ENCODE measurements around the gene CR1L. TPM values are rescaled to one million over a fixed set of nuclear protein-coding genes. Genes with fewer than 3 reads are reported as not detected.
"Not testable (repeated sequence)": the region's sequence is repeated elsewhere in the genome, so short reads cannot be mapped to it uniquely, and the experiment has no call there.

The CR1L gene
- total RNA-seq, 2 experiments from 2014 or later: not detected

- H3K36me3 Mint-ChIP-seq (ENCODE audit: low read depth): no peaks in the 10 kb centered on the region
- no peaks in the 10 kb centered on the region for H3K9me3 Mint-ChIP-seq
- ChIA-PET CTCF (interaction anchor here (0.7 to 1.3 kb wide), 3 partner anchors 9 to 365 kb away, joined by 3 read pairs; no protein-coding TSS in a partner anchor), POLR2A (no interaction called here)
- no peak overlapping the region for H3K27ac Mint-ChIP-seq
- peaks cover 9% of the 10 kb centered on the region for H3K4me1 Mint-ChIP-seq
- DNase-seq: no peak
- no peak overlapping the region for H3K4me3 Mint-ChIP-seq
- peaks cover 17% of the 10 kb centered on the region for H3K27me3 Mint-ChIP-seq
Measured at GRCh38 chr1:207649210-207649753, 4.3 kb downstream of the CR1L start.

GRCh38 chr1:207649865-207650580, 5.1 kb downstream of the CR1L start:
- H3K4me1 Mint-ChIP-seq: peaks cover 5% of the 10 kb centered on the region
- H3K9me3 Mint-ChIP-seq: no peaks in the 10 kb centered on the region
- ChIA-PET POLR2A (no interaction called here), CTCF (interaction anchor here (0.7 to 1.3 kb wide), 3 partner anchors 10 to 365 kb away, joined by 3 read pairs; no protein-coding TSS in a partner anchor)
- no peak overlapping the region for H3K27ac Mint-ChIP-seq
- H3K4me3 Mint-ChIP-seq: no peak overlapping the region
- H3K27me3 Mint-ChIP-seq: peaks cover 15% of the 10 kb centered on the region
- no peaks in the 10 kb centered on the region for H3K36me3 Mint-ChIP-seq (ENCODE audit: low read depth)
- DNase-seq: no peak

DNA sequence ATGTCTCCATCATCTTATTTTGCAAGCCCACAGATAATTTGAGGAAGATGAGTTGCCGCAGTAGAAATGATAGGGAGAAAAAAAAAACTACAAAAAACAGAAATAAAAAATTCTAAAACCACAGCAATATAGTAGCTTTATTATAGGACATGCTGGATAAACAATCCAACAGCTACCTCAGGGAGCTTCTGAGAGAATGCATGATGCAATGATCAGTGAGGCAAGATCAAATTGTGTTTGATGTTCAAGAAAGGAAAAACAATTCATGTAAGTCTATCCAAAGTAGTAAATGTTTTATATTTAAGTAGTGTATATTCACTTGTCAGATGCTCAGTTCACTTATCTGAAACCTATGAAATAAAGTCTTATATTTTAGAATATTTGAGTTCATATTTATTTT, 6.7 kb downstream of the CR1L start:
- no peaks in the 10 kb centered on the region for H3K9me3 Mint-ChIP-seq
- ChIA-PET CTCF (no interaction called here), POLR2A (no interaction called here)
- no peaks in the 10 kb centered on the region for H3K36me3 Mint-ChIP-seq (ENCODE audit: low read depth)
- H3K27me3 Mint-ChIP-seq: peaks cover 14% of the 10 kb centered on the region
- no peak overlapping the region for H3K27ac Mint-ChIP-seq
- H3K4me1 Mint-ChIP-seq: peaks cover 2% of the 10 kb centered on the region
- no peak overlapping the region for H3K4me3 Mint-ChIP-seq
- DNase-seq: no peak

DNA sequence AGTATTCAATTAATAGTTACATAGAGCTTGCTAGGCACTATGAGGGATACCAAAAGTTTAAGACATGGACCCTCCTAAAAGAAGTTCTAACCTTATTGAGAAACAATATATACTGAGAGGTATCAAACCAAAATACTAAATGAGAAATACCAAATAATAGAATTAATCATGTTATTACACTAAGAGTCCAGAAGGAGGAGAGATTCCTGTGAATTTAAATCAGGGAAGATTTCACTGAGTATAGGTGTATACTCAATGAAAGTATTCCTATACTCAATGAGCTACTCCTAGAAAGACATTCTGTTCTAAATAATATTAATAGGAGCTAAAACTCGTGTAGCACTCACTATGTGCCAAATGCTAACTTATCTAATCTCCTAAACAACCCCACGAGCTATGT, 9.4 kb downstream of the CR1L start:
- CTCF ChIA-PET: no interaction called here
- no peaks in the 10 kb centered on the region for H3K9me3 Mint-ChIP-seq
- peaks cover 13% of the 10 kb centered on the region for H3K27me3 Mint-ChIP-seq
- DNase-seq: no peak
- no peaks in the 10 kb centered on the region for H3K36me3 Mint-ChIP-seq (ENCODE audit: low read depth)
- no peak overlapping the region for H3K4me3 Mint-ChIP-seq
- no peaks in the 10 kb centered on the region for H3K4me1 Mint-ChIP-seq
- H3K27ac Mint-ChIP-seq: no peak overlapping the region
- POLR2A ChIA-PET: no interaction called here

DNA sequence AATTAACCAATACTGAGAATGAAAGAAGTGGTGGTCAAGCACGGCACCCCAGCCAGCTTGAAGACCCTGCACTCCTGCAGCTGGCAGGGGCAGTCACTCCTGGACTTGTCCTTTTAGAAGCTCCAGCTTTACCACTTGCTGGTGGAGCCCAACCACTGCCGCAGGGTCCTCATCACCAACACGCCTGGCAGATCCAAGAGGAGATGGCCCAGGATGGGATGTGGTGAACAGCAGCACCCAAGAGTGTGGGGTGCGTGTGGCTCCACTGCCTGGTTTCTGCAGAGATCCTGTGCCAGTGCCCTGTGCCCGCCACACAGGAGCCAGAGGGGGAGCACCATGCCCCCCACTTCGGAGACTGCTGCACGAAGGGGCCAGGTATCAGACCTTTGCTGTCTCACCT, 13.5 kb downstream of the CR1L start:
- POLR2A ChIA-PET: no interaction called here
- no peak for DNase-seq
- CTCF ChIA-PET: interaction anchor here (0.6 kb wide), 1 partner anchor 17 kb away, joined by 7 read pairs; no protein-coding TSS in a partner anchor
- H3K4me1 Mint-ChIP-seq: no peaks in the 10 kb centered on the region
- H3K27me3 Mint-ChIP-seq: peaks cover 10% of the 10 kb centered on the region
- no peak overlapping the region for H3K27ac Mint-ChIP-seq
- H3K4me3 Mint-ChIP-seq: no peak overlapping the region
- H3K9me3 Mint-ChIP-seq: no peaks in the 10 kb centered on the region
- H3K36me3 Mint-ChIP-seq (ENCODE audit: low read depth): no peaks in the 10 kb centered on the region

- DNase-seq: no peak
- ChIA-PET POLR2A (no interaction called here), CTCF (interaction anchor here (0.6 kb wide), 1 partner anchor 17 kb away, joined by 7 read pairs; no protein-coding TSS in a partner anchor)
- Mint-ChIP-seq H3K27ac (no peak overlapping the region), H3K9me3 (no peaks in the 10 kb centered on the region), H3K4me3 (no peak overlapping the region), H3K4me1 (no peaks in the 10 kb centered on the region), H3K27me3 (peaks cover 16% of the 10 kb centered on the region), H3K36me3 (ENCODE audit: low read depth) (no peaks in the 10 kb centered on the region)
Measured at GRCh38 chr1:207658904-207659485, 14.1 kb downstream of the CR1L start.

GRCh38 chr1:207659545-207660153, 14.7 kb downstream of the CR1L start:
- Mint-ChIP-seq H3K4me3 (no peak overlapping the region), H3K36me3 (ENCODE audit: low read depth) (no peaks in the 10 kb centered on the region), H3K4me1 (no peaks in the 10 kb centered on the region), H3K27ac (no peak overlapping the region), H3K9me3 (no peaks in the 10 kb centered on the region), H3K27me3 (peaks cover 20% of the 10 kb centered on the region)
- POLR2A ChIA-PET: no interaction called here
- no peak for DNase-seq
- CTCF ChIA-PET: no interaction called here

GRCh38 chr1:207661420-207661819, 16.5 kb downstream of the CR1L start:
- POLR2A ChIA-PET, CTCF ChIA-PET: not testable (repeated sequence)

DNA sequence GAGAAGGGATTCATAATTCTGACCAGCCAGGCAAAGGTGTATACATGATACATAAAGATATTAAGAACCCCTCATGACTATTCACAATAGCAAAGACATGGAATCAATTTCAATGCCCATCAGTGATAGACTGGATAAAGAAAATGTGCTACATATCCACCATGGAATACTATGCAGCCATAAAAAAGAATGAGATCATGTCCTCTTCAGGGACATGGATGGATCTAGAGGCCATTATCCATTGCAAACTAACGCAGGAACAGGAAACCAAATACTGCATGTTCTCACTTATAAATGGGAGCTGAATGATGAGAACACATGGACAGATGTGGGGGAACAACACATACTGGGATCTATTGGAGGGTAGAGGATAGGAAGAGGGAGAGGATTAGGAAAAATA, 21.4 kb downstream of the CR1L start:
- CTCF ChIA-PET: no interaction called here
- no peak overlapping the region for H3K27ac Mint-ChIP-seq

More at GRCh38 chr1:207661420-207661819, 16.5 kb downstream of the CR1L start:
- not testable (repeated sequence) for H3K4me1 Mint-ChIP-seq; H3K36me3 Mint-ChIP-seq (ENCODE audit: low read depth); H3K27ac Mint-ChIP-seq; H3K9me3 Mint-ChIP-seq; H3K4me3 Mint-ChIP-seq; DNase-seq
- peaks cover 25% of the 10 kb centered on the region for H3K27me3 Mint-ChIP-seq

DNA sequence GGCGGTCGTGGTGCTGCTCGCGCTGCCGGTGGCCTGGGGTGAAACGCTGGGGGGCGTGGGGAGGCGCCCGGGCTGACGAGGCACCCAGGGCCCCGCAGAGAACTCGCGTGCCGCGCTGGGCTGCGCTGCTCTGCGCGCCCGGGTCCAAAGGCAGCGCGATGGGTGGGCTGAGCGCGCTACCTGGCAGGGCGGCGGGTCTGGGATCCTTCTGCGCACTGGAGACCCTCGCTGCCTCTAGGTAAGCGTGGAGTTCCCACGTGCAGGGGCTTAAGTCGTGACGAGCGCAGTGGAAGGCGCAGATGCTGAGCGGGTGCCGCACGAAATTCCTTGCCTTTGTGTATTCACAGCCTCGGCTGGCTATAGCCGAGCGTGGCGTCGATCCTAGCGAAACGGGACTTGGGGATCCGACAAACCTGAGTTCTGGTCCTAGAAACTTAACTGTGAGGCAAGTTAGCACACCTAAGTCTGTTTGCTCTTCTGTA, 24.6 kb downstream of the CR1L start:
- Mint-ChIP-seq H3K9me3 (no peaks in the 10 kb centered on the region), H3K36me3 (ENCODE audit: low read depth) (no peaks in the 10 kb centered on the region), H3K4me3 (no peak overlapping the region), H3K4me1 (no peaks in the 10 kb centered on the region), H3K27me3 (peaks cover 72% of the 10 kb centered on the region), H3K27ac (no peak overlapping the region)
- CTCF ChIA-PET: no interaction called here
- POLR2A ChIA-PET: no interaction called here
- DNase-seq: no peak

More for the DNA sequence above, 21.4 kb downstream of the CR1L start:
- no peak overlapping the region for H3K4me3 Mint-ChIP-seq
- no peaks in the 10 kb centered on the region for H3K4me1 Mint-ChIP-seq
- H3K36me3 Mint-ChIP-seq (ENCODE audit: low read depth): no peaks in the 10 kb centered on the region
- POLR2A ChIA-PET: no interaction called here
- no peak for DNase-seq
- H3K27me3 Mint-ChIP-seq: peaks cover 64% of the 10 kb centered on the region
- no peaks in the 10 kb centered on the region for H3K9me3 Mint-ChIP-seq

- Mint-ChIP-seq H3K9me3 (no peaks in the 10 kb centered on the region), H3K4me3 (no peak overlapping the region), H3K36me3 (ENCODE audit: low read depth) (no peaks in the 10 kb centered on the region), H3K27me3 (peaks cover 73% of the 10 kb centered on the region), H3K4me1 (no peaks in the 10 kb centered on the region), H3K27ac (no peak overlapping the region)
- ChIA-PET POLR2A (no interaction called here), CTCF (no interaction called here)
- DNase-seq: no peak
Measured at GRCh38 chr1:207670192-207670591, 25.3 kb downstream of the CR1L start.

DNA sequence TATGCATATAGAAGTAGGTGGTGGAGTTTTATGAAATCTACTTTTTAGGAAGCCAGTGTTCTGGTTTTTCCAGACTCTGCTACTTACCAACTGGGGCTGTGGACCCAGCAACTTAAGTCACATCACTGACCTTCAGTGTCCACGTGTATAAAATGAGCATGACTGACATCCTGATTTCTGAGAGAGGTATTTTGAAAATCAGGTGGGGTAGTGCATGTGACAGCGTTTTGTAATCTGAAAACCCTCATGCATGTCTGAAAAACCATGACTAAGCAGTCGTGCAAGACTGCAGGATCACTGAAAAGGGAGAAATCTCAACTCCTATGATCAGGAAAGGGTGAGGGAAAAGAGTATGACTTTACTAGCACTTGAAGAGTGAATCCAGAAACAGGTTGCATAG, 26.1 kb downstream of the CR1L start:
- H3K4me3 Mint-ChIP-seq: no peak overlapping the region
- no peaks in the 10 kb centered on the region for H3K9me3 Mint-ChIP-seq
- H3K27me3 Mint-ChIP-seq: peaks cover 75% of the 10 kb centered on the region
- no peaks in the 10 kb centered on the region for H3K4me1 Mint-ChIP-seq
- H3K36me3 Mint-ChIP-seq (ENCODE audit: low read depth): no peaks in the 10 kb centered on the region
- no peak overlapping the region for H3K27ac Mint-ChIP-seq
- ChIA-PET CTCF (no interaction called here), POLR2A (no interaction called here)
- DNase-seq: no peak

GRCh38 chr1:207672522-207673130, 27.7 kb downstream of the CR1L start:
- no peaks in the 10 kb centered on the region for H3K36me3 Mint-ChIP-seq (ENCODE audit: low read depth)
- POLR2A ChIA-PET: no interaction called here
- H3K4me1 Mint-ChIP-seq: no peaks in the 10 kb centered on the region
- CTCF ChIA-PET: interaction anchor here (1.5 kb wide), 1 partner anchor 325 kb away, joined by 3 read pairs; no protein-coding TSS in a partner anchor
- no peak overlapping the region for H3K4me3 Mint-ChIP-seq
- DNase-seq: peak; percentile 18
- no peak overlapping the region for H3K27ac Mint-ChIP-seq
- H3K27me3 Mint-ChIP-seq: peaks cover 60% of the 10 kb centered on the region
- H3K9me3 Mint-ChIP-seq: no peaks in the 10 kb centered on the region

Data from activated CD4-positive, alpha-beta T cell treated with anti-CD3 and anti-CD28 coated beads, Interleukin-2, amount 10 ng/mL, durations not matched to agents 7 days and 5 days (primary cell).